GM19397 (cell line): Measurements from ENCODE around the gene SLC32A1.

Source experiments
- ATAC-seq: cut with Tn5 transposase; IDR thresholded peaks from one replicate; pipeline ENCODE4 v1.9.1; 2021; ENCODE audit warnings: mild to moderate bottlenecking, moderate library complexity; ENCODE audit not compliant: unreplicated experiment

Gene SLC32A1

GRCh38 chr20:38751360-38751976, 27.2 kb downstream of the SLC32A1 start:
- no peak for ATAC-seq

GRCh38 chr20:38752029-38752428, 27.7 kb downstream of the SLC32A1 start:
- ATAC-seq = no peak

- no peak for ATAC-seq
Observed at GRCh38 chr20:38754924-38755323, 30.6 kb downstream of the SLC32A1 start.

GRCh38 chr20:38755324-38755910, 31.1 kb downstream of the SLC32A1 start:
- no peak for ATAC-seq

- no peak for ATAC-seq
Observed at GRCh38 chr20:38757145-38757775, 33.0 kb downstream of the SLC32A1 start.

- no peak for ATAC-seq
Observed at GRCh38 chr20:38759106-38759505, 34.8 kb downstream of the SLC32A1 start.

- no peak for ATAC-seq
Observed at GRCh38 chr20:38760978-38761377, 36.7 kb downstream of the SLC32A1 start.

GRCh38 chr20:38762174-38762573, 37.9 kb downstream of the SLC32A1 start:
- ATAC-seq = no peak

- no peak for ATAC-seq
Observed at GRCh38 chr20:38763616-38764015, 39.3 kb downstream of the SLC32A1 start.

- no peak for ATAC-seq
Observed at GRCh38 chr20:38764567-38765318, 40.5 kb downstream of the SLC32A1 start.

GRCh38 chr20:38766071-38766470, 41.8 kb downstream of the SLC32A1 start:
- no peak for ATAC-seq

- no peak for ATAC-seq
Observed at GRCh38 chr20:38769376-38770295, 45.4 kb downstream of the SLC32A1 start.

- ATAC-seq = no peak
Observed at GRCh38 chr20:38770546-38770945, 46.3 kb downstream of the SLC32A1 start.

GRCh38 chr20:38770970-38771369, 46.7 kb downstream of the SLC32A1 start:
- no peak for ATAC-seq

- no peak for ATAC-seq
Observed at GRCh38 chr20:38771621-38772020, 47.3 kb downstream of the SLC32A1 start.

- no peak for ATAC-seq
Observed at GRCh38 chr20:38774167-38774566, 49.9 kb downstream of the SLC32A1 start.

GRCh38 chr20:38776363-38776762, 52.1 kb downstream of the SLC32A1 start:
- ATAC-seq = no peak
